Measurements from ENCODE around the gene PEX5L. TPM values are rescaled to one million over a fixed set of nuclear protein-coding genes. Genes with fewer than 3 reads are reported as not detected.
"Not testable (repeated sequence)": the region's sequence is repeated elsewhere in the genome, so short reads cannot be mapped to it uniquely, and the experiment has no call there.

PEX5L gene
- total and polyA plus RNA-seq, 2 experiments from 2014 or later, result 6.3 to 7.0 TPM

DNA sequence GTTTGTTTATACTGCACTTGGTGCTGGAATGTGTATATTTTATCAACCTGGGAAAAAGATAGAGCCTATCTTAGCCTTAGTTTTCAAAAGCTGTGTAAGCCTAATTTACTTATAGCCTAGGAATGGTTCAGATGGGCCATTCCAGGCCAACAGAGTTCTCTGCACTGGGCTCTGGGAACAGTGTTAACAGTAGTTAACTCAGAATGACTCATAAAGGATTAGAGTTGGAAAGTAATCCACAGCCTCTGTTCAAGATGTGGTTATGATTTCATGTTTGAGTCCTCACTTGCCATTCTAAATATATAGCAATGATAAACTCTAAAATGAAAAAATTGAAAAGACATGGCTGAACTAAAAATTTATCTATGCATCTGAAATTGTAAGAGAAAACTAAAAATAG, 22.6 kb upstream of the PEX5L start (continued):
- TF ChIP-seq, protein P1, sequence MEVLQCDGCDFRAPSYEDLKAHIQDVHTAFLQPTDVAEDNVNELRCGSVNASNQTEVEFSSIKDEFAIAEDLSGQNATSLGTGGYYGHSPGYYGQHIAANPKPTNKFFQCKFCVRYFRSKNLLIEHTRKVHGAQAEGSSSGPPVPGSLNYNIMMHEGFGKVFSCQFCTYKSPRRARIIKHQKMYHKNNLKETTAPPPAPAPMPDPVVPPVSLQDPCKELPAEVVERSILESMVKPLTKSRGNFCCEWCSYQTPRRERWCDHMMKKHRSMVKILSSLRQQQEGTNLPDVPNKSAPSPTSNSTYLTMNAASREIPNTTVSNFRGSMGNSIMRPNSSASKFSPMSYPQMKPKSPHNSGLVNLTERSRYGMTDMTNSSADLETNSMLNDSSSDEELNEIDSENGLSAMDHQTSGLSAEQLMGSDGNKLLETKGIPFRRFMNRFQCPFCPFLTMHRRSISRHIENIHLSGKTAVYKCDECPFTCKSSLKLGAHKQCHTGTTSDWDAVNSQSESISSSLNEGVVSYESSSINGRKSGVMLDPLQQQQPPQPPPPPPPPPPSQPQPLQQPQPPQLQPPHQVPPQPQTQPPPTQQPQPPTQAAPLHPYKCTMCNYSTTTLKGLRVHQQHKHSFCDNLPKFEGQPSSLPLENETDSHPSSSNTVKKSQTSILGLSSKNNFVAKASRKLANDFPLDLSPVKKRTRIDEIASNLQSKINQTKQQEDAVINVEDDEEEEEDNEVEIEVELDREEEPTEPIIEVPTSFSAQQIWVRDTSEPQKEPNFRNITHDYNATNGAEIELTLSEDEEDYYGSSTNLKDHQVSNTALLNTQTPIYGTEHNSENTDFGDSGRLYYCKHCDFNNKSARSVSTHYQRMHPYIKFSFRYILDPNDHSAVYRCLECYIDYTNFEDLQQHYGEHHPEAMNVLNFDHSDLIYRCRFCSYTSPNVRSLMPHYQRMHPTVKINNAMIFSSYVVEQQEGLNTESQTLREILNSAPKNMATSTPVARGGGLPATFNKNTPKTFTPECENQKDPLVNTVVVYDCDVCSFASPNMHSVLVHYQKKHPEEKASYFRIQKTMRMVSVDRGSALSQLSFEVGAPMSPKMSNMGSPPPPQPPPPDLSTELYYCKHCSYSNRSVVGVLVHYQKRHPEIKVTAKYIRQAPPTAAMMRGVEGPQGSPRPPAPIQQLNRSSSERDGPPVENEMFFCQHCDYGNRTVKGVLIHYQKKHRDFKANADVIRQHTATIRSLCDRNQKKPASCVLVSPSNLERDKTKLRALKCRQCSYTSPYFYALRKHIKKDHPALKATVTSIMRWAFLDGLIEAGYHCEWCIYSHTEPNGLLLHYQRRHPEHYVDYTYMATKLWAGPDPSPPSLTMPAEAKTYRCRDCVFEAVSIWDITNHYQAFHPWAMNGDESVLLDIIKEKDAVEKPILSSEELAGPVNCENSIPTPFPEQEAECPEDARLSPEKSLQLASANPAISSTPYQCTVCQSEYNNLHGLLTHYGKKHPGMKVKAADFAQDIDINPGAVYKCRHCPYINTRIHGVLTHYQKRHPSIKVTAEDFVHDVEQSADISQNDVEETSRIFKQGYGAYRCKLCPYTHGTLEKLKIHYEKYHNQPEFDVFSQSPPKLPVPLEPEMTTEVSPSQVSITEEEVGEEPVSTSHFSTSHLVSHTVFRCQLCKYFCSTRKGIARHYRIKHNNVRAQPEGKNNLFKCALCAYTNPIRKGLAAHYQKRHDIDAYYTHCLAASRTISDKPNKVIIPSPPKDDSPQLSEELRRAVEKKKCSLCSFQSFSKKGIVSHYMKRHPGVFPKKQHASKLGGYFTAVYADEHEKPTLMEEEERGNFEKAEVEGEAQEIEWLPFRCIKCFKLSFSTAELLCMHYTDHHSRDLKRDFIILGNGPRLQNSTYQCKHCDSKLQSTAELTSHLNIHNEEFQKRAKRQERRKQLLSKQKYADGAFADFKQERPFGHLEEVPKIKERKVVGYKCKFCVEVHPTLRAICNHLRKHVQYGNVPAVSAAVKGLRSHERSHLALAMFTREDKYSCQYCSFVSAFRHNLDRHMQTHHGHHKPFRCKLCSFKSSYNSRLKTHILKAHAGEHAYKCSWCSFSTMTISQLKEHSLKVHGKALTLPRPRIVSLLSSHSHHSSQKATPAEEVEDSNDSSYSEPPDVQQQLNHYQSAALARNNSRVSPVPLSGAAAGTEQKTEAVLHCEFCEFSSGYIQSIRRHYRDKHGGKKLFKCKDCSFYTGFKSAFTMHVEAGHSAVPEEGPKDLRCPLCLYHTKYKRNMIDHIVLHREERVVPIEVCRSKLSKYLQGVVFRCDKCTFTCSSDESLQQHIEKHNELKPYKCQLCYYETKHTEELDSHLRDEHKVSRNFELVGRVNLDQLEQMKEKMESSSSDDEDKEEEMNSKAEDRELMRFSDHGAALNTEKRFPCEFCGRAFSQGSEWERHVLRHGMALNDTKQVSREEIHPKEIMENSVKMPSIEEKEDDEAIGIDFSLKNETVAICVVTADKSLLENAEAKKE (CRISPR knock-in tag; IDR thresholded peaks at IDR 0.05), result no peak
- TF ChIP-seq JUNB (IDR thresholded peaks at IDR 0.05; ENCODE audit: unreplicated experiment), result no peak
- TF ChIP-seq EZH2phosphoT487 (IDR thresholded peaks at IDR 0.05; ENCODE audit: unreplicated experiment), result no peak

DNA sequence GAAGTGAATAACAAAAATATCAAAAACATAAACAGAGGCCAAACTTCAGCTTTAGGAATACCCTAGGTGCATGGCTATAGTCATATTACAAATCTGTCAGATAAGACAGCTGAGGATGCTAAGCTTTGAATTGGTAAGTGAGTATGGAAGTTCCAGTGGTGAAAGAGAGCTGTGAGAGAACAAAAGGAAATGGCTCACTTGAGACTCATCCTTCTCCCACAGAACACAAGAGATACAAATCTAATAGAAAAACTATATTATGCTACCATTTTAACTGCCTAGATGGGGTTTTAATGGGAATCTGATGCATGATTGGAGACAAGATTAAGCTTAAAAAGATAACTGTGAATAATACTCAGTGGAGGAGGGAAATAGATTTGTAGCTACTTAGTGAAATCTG, 21.5 kb upstream of the PEX5L start:
- H3K79me2 ChIP-seq (replicated peaks; ENCODE audit: insufficient read depth), result no peaks in the 10 kb centered on the region
- H4K20me1 ChIP-seq (replicated peaks; ENCODE audit: insufficient read depth), result no peaks in the 10 kb centered on the region
- Mint-ChIP-seq H3K36me3 (ENCODE audit: low read depth) (no peaks in the 10 kb centered on the region), H3K4me1 (no peaks in the 10 kb centered on the region), H3K9me3 (no peaks in the 10 kb centered on the region; the same call in 2 of the 3 replicates), H3K27me3 (ENCODE audit: insufficient read depth, low read depth, poor library complexity) (no peaks in the 10 kb centered on the region), H3K4me3 (no peak overlapping the region), H3K27ac (no peak overlapping the region)
- ATAC-seq, result no peak
- H2AFZ ChIP-seq, result no peak overlapping the region
- H3K27me3 ChIP-seq (ENCODE audit: insufficient read depth), result no peaks in the 10 kb centered on the region
- H3F3A ChIP-seq (replicated peaks; ENCODE audit: low read depth), result no peaks in the 10 kb centered on the region
- no peak for DNase-seq (ENCODE audit: low spot score)
- H3K4me3 ChIP-seq, result no peak overlapping the region
- peaks cover 4% of the 10 kb centered on the region; the same call in 1 of the 2 replicates for H3K9me2 ChIP-seq (ENCODE audit: insufficient read depth)
- H3K4me2 ChIP-seq, result no peak overlapping the region
- no peak overlapping the region for H3K27ac ChIP-seq (ENCODE audit: low read depth)
- H3K36me3 ChIP-seq (ENCODE audit: insufficient read depth), result no peaks in the 10 kb centered on the region
- no peak for TF ChIP-seq POLR2AphosphoS5 (IDR thresholded peaks at IDR 0.05; ENCODE audit: low read depth)
- TF ChIP-seq EZH2phosphoT487 (IDR thresholded peaks at IDR 0.05; ENCODE audit: unreplicated experiment), result no peak
- TF ChIP-seq NANOG (IDR thresholded peaks at IDR 0.05; ENCODE audit: borderline replicate concordance), result no peak
- TF ChIP-seq, protein P1 (CRISPR knock-in tag; IDR thresholded peaks at IDR 0.05), result no peak
- TF ChIP-seq STAT1 (IDR thresholded peaks at IDR 0.05; ENCODE audit: unreplicated experiment), result no peak
- H3K4me1 ChIP-seq (ENCODE audit: insufficient read depth), result no peaks in the 10 kb centered on the region

DNA sequence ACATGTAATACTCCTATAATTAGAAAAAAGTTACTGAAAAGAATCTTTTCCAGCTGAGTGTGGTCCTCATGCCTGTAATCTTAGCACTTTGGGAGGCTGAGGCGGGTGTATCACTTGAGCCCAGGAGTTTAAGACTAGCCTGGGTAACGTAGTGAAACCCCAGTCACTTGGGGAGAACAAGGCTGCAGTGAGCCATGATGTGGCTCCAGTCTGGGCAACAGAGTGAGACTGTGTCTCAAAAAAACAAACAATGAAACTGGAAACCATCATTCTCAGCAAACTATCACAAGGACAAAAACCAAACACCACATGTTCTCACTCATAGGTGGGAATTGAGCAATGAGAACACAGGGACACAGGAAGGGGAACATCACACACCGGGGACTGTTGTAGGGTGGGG, 18.9 kb upstream of the PEX5L start:
- H3K36me3 Mint-ChIP-seq (ENCODE audit: low read depth); H3K27me3 Mint-ChIP-seq (ENCODE audit: insufficient read depth, low read depth, poor library complexity); H3K27me3 ChIP-seq (ENCODE audit: insufficient read depth); H3K4me1 ChIP-seq (ENCODE audit: insufficient read depth); H4K20me1 ChIP-seq (replicated peaks; ENCODE audit: insufficient read depth); DNase-seq (ENCODE audit: low spot score); ATAC-seq; H3K4me2 ChIP-seq; H3K27ac ChIP-seq (ENCODE audit: low read depth); H3K36me3 ChIP-seq (ENCODE audit: insufficient read depth); H3F3A ChIP-seq (replicated peaks; ENCODE audit: low read depth); H3K9me2 ChIP-seq (ENCODE audit: insufficient read depth); H3K4me3 Mint-ChIP-seq; H3K9me3 Mint-ChIP-seq; H3K79me2 ChIP-seq (replicated peaks; ENCODE audit: insufficient read depth); H3K4me3 ChIP-seq; H3K4me1 Mint-ChIP-seq; H3K27ac Mint-ChIP-seq: not testable (repeated sequence)
- peak overlapping the region; percentile 70; the same call in 1 of the 2 replicates for H2AFZ ChIP-seq
